SK-N-SH (cell line): Measurements from ENCODE around the gene PLTP. TPM values are rescaled to one million over a fixed set of nuclear protein-coding genes. Genes with fewer than 3 reads are reported as not detected.
"Not testable (repeated sequence)": the region's sequence is repeated elsewhere in the genome, so short reads cannot be mapped to it uniquely, and the experiment has no call there.

Experiments
- CTCF ChIA-PET: fragments of 300-600, 350-600 bp; formaldehyde crosslinking; extraction: SDS; loops from one replicate; lab custom pipeline; 2021; lab: Yijun Ruan, JAX
- POLR2A ChIA-PET: fragments of 350-600 bp; sonication (Branson Sonifier 250); formaldehyde crosslinking; extraction: SDS; loops from one replicate; lab custom pipeline; 2020; ENCODE audit warnings: antibody characterized with exemption, inconsistent platforms; lab: Yijun Ruan, JAX
- DNase-seq: peaks from one replicate; pipeline ENCODE4 v3.0.0; 2012
- H2AFZ ChIP-seq: fragments of 200-600 bp; sonication (generic); 2 replicates; pipeline ENCODE4 v1.8.1; 2016; ENCODE audit warnings: antibody characterized with exemption, mild to moderate bottlenecking, low read depth
- H3F3A ChIP-seq: fragments of 200-600 bp; sonication (generic); replicated peaks from 2 replicates; pipeline ENCODE3; 2016; ENCODE audit warnings: antibody characterized with exemption, mild to moderate bottlenecking; ENCODE audit not compliant: insufficient read depth
- H3K27ac ChIP-seq, 2 experiments: fragments of 200-500 bp in 1 of 2; fragments of 200-600 bp in 1 of 2; sonication (Bioruptor generic) in 1 of 2; sonication (generic), shearing (Covaris generic) in 1 of 2; 2 replicates each; pipeline versions ENCODE4 v1.5.1 to v1.6.1; 2014 to 2016; ENCODE audit warnings: low read depth in 2 of 2, inconsistent platforms in 1 of 2, low read length in 1 of 2, mild to moderate bottlenecking in 1 of 2, mixed read lengths in 1 of 2
- H3K27me3 ChIP-seq: fragments of 200-600 bp; sonication (generic), shearing (Covaris generic); 2 replicates; pipeline ENCODE4 v1.6.1; 2016; ENCODE audit warnings: mixed run types; ENCODE audit not compliant: insufficient read depth
- H3K36me3 ChIP-seq, 2 experiments: fragments of 200-500 bp in 1 of 2; fragments of 200-600 bp in 1 of 2; sonication (Bioruptor generic) in 1 of 2; sonication (generic) in 1 of 2; replicated peaks in 1 of 2; 2 replicates each; pipeline versions ENCODE3 to v1.5.1; 2014 to 2016; ENCODE audit warnings: low read length in 1 of 2, mild to moderate bottlenecking in 1 of 2; ENCODE audit not compliant: insufficient read depth in 2 of 2, control insufficient read depth in 1 of 2
- H3K4me1 ChIP-seq, 2 experiments: fragments of 200-500 bp in 1 of 2; fragments of 200-600 bp in 1 of 2; sonication (Bioruptor generic) in 1 of 2; sonication (generic), shearing (Covaris generic) in 1 of 2; 2 replicates each; pipeline versions ENCODE4 v1.5.1 to v1.6.1; 2014 to 2016; ENCODE audit warnings: low read depth in 1 of 2, low read length in 1 of 2, mixed run types in 1 of 2; ENCODE audit not compliant: insufficient read depth in 2 of 2, control insufficient read depth in 1 of 2
- H3K4me2 ChIP-seq: fragments of 200-600 bp; sonication (generic), shearing (Covaris generic); 2 replicates; pipeline ENCODE4 v1.6.1; 2017; ENCODE audit warnings: mixed run types
- H3K4me3 ChIP-seq, 2 experiments: fragments of 200-500 bp in 1 of 2; fragments of 200-600 bp in 1 of 2; sonication (Bioruptor generic) in 1 of 2; sonication (generic), shearing (Covaris generic) in 1 of 2; 2 replicates each; pipeline versions ENCODE4 v1.5.1 to v1.8.1; 2014 to 2016; ENCODE audit warnings: low read depth in 2 of 2, inconsistent platforms in 1 of 2, low read length in 1 of 2, mild to moderate bottlenecking in 1 of 2, mixed read lengths in 1 of 2, moderate library complexity in 1 of 2
- H3K79me2 ChIP-seq: fragments of 200-600 bp; sonication (generic); 2 replicates; pipeline ENCODE4 v1.8.1; 2017; ENCODE audit warnings: mild to moderate bottlenecking; ENCODE audit not compliant: insufficient read depth
- H3K9ac ChIP-seq: fragments of 200-600 bp; sonication (generic); 2 replicates; pipeline ENCODE4 v1.6.1; 2017; ENCODE audit warnings: mixed run types
- H3K9me2 ChIP-seq: fragments of 200-600 bp; sonication (generic); 2 replicates; pipeline ENCODE4 v1.6.1; 2017; ENCODE audit warnings: mixed run types
- H3K9me3 ChIP-seq: fragments of 200-600 bp; sonication (generic); 2 replicates; pipeline ENCODE4 v1.6.1; 2017; ENCODE audit warnings: mixed run types, mild to moderate bottlenecking, moderate library complexity
- H4K20me1 ChIP-seq: fragments of 200-600 bp; sonication (generic); 2 replicates; pipeline ENCODE4 v1.6.1; 2017; ENCODE audit warnings: mild to moderate bottlenecking, mixed run types; ENCODE audit not compliant: insufficient read depth
- CTCF ChIP-seq: fragments of 200-600 bp; sonication (generic); IDR thresholded peaks from 2 replicates; pipeline ENCODE4 v1.6.1; 2017; ENCODE audit warnings: antibody characterized with exemption, mild to moderate bottlenecking, moderate library complexity
- ELF1 ChIP-seq: IDR thresholded peaks from 2 replicates; pipeline ENCODE4 v1.4.0; 2012
- EP300 ChIP-seq, 2 experiments: IDR thresholded peaks; 2 replicates each; pipeline versions ENCODE4 v1.4.0 to v1.6.1; 2012; ENCODE audit warnings: borderline replicate concordance in 1 of 2, low read depth in 1 of 2, low read length in 1 of 2
- GABPA ChIP-seq: IDR thresholded peaks from 2 replicates; pipeline ENCODE4 v1.4.0; 2012; ENCODE audit warnings: low read depth, mild to moderate bottlenecking
- GATA2 ChIP-seq: sonication (generic); formaldehyde crosslinking; IDR thresholded peaks from 2 replicates; pipeline ENCODE4 v1.5.0; 2020; ENCODE audit warnings: mild to moderate bottlenecking, missing genetic modification reagents
- NFIC ChIP-seq: IDR thresholded peaks from 2 replicates; pipeline ENCODE4 v1.4.0; 2012; ENCODE audit warnings: borderline replicate concordance
- NRF1 ChIP-seq: IDR thresholded peaks from 2 replicates; pipeline ENCODE4 v1.6.1; 2012; ENCODE audit warnings: low read depth, mild to moderate bottlenecking, low read length
- PBX3 ChIP-seq: IDR thresholded peaks from 2 replicates; pipeline ENCODE4; 2012
- POLR2AphosphoS5 ChIP-seq: IDR thresholded peaks from 2 replicates; pipeline ENCODE4 v1.6.1; 2012; ENCODE audit warnings: low read depth, low read length
- TAF1 ChIP-seq: IDR thresholded peaks from 2 replicates; pipeline ENCODE4 v1.6.1; 2012; ENCODE audit warnings: low read depth, mild to moderate bottlenecking, low read length, moderate library complexity, borderline replicate concordance
- TCF12 ChIP-seq: IDR thresholded peaks from 2 replicates; pipeline ENCODE4 v1.4.0; 2012
- TEAD4 ChIP-seq: IDR thresholded peaks from 2 replicates; pipeline ENCODE4 v1.4.0; 2012; ENCODE audit warnings: mild to moderate bottlenecking, borderline replicate concordance; ENCODE audit not compliant: insufficient read depth
- YY1 ChIP-seq: IDR thresholded peaks from 2 replicates; pipeline ENCODE4 v1.4.0; 2012; ENCODE audit warnings: low read depth, mild to moderate bottlenecking
- WGBS: methylation state at CpG from one replicate; pipeline ENCODE4 v1.1.6; 2017; ENCODE audit warnings: low lambda C conversion rate; 5-methylcytosine and 5-hydroxymethylcytosine counted together
- polyA plus RNA-seq, 3 experiments: library from polyadenylated mRNA; depleted of rRNA; stranded (reverse); fragments of >200 nt; gene quantifications; 2 replicates each; pipeline ENCODE4 v1.2.3, GENCODE V29; 2012
- TF ChIP-seq, protein P1 (sequence below): IDR thresholded peaks from 2 replicates; pipeline ENCODE4 v1.4.0; 2012; ENCODE audit warnings: low read depth
- TF ChIP-seq, protein P2 (sequence below): fragments of 150-350 bp; IDR thresholded peaks from 2 replicates; pipeline ENCODE4 v1.6.1; 2017; ENCODE audit warnings: antibody characterized with exemption, low read length, low read depth, borderline replicate concordance

Gene PLTP
- polyA plus RNA-seq, 1 of the 3 experiments (the other 2 are of a cell fraction), result 154 TPM

- no peaks in the 10 kb centered on the region for H3K27me3 ChIP-seq
- TF ChIP-seq TEAD4, result no peak
- no peak overlapping the region for H2AFZ ChIP-seq
- no peaks in the 10 kb centered on the region for H4K20me1 ChIP-seq
- H3K27ac ChIP-seq, result no peak overlapping the region
- peaks cover 0 to 3% of the 10 kb centered on the region in 2 experiments; a peak in 1 of 4 replicates for H3K4me1 ChIP-seq
- DNase-seq, result no peak
- H3K9ac ChIP-seq, result no peak overlapping the region
- no peaks in the 10 kb centered on the region for H3F3A ChIP-seq
- POLR2A ChIA-PET, result no interaction called here
- peaks cover 14% of the 10 kb centered on the region for H3K79me2 ChIP-seq
- no peaks in the 10 kb centered on the region for H3K9me2 ChIP-seq
- no peaks in the 10 kb centered on the region for H3K9me3 ChIP-seq
- no peak overlapping the region for H3K4me2 ChIP-seq
- H3K36me3 ChIP-seq, result peaks cover 3 to 11% of the 10 kb centered on the region in 2 experiments
- no peak overlapping the region for H3K4me3 ChIP-seq
- WGBS, result 82% methylated on average over 10 of the region's 13 CpGs
- CTCF ChIA-PET, result interaction anchor here (0.6 to 1.0 kb wide), 2 partner anchors 12 to 504 kb away, joined by 3 read pairs; no protein-coding TSS in a partner anchor
These were observed 33.7 kb downstream of the PLTP start for GRCh38 chr20:45878076-45878761.

DNA sequence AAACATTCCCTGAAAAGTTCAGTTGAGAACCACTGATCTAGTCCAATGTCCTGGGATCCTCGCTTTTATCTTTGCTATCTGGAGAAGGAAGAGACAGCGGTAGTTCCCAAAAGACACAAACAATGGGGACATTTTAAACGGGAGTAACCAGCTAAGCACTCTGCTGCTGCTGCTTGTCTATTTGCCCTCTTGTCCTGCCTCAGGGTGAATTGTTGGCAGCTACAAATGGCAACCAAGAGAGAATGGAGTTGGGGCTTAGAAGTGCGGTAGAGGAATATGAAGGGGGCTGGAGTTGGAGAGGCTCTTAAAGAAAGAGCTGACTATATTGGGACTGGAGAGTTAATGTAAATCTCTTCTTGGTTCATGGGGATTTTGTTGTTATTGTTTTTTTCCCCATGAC lies 37.4 kb downstream of the PLTP start:
- ChIA-PET CTCF (interaction anchor here (1.3 to 2.2 kb wide), 3 partner anchors 11 to 95 kb away, joined by 3 to 8 read pairs (median 3); partner anchors contain the start of gene NEURL2), POLR2A (interaction anchor here (1.2 kb wide), 1 partner anchor 17 kb away, joined by 3 read pairs; the partner anchor contains the start of gene CTSA)
- no peak for DNase-seq
- H3F3A ChIP-seq, result no peaks in the 10 kb centered on the region
- no peaks in the 10 kb centered on the region for H3K79me2 ChIP-seq
- no peak overlapping the region for H2AFZ ChIP-seq
- H3K9me3 ChIP-seq, result no peaks in the 10 kb centered on the region
- no peaks in the 10 kb centered on the region for H3K27me3 ChIP-seq
- 81% methylated on average over 4 of the region's 4 CpGs for WGBS
- no peaks in the 10 kb centered on the region for H3K4me1 ChIP-seq
- no peaks in the 10 kb centered on the region for H4K20me1 ChIP-seq
- H3K4me2 ChIP-seq, result no peak overlapping the region
- H3K9me2 ChIP-seq, result no peaks in the 10 kb centered on the region
- no peak overlapping the region for H3K9ac ChIP-seq
- peaks cover 0 to 4% of the 10 kb centered on the region in 2 experiments for H3K36me3 ChIP-seq
- H3K27ac ChIP-seq, result no peak overlapping the region
- H3K4me3 ChIP-seq, result no peak overlapping the region
- TF ChIP-seq CTCF (no peak), PBX3 (no peak), EP300 (IDR thresholded peaks at IDR 0.05; ENCODE audit: borderline replicate concordance in 1 of 2, low read depth in 1 of 2, low read length in 1 of 2) (no peak), NRF1 (no peak), TCF12 (no peak), YY1 (no peak), GABPA (no peak), TAF1 (no peak), GATA2 (CRISPR knock-in tag) (no peak), ELF1 (no peak), POLR2AphosphoS5 (no peak), NFIC (no peak)
- TF ChIP-seq, protein P1, sequence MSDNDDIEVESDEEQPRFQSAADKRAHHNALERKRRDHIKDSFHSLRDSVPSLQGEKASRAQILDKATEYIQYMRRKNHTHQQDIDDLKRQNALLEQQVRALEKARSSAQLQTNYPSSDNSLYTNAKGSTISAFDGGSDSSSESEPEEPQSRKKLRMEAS, result no peak
- TF ChIP-seq, protein P2, sequence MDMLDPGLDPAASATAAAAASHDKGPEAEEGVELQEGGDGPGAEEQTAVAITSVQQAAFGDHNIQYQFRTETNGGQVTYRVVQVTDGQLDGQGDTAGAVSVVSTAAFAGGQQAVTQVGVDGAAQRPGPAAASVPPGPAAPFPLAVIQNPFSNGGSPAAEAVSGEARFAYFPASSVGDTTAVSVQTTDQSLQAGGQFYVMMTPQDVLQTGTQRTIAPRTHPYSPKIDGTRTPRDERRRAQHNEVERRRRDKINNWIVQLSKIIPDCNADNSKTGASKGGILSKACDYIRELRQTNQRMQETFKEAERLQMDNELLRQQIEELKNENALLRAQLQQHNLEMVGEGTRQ, result no peak

DNA sequence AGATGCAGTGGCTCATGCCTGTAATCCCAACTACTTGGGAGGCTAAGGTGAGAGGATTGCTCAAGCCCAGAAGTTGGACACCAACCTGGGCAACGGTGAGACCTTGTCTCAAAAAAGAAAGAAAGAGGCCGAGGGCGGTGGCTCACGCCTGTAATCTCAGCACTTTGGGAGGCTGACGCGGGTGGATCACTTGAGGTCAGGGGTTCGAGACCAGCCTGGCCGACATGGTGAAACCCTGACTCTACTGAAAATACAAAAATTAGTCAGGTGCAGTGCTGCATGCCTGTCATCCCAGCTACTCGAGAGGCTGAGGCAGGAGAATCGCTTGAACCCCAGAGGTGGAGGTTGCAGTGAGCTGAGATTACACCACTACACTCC lies 37.9 kb downstream of the PLTP start:
- H3K9me2 ChIP-seq, H4K20me1 ChIP-seq, H2AFZ ChIP-seq, H3K27ac ChIP-seq, H3K4me1 ChIP-seq, H3K36me3 ChIP-seq, H3K4me2 ChIP-seq, H3K79me2 ChIP-seq, H3K27me3 ChIP-seq, H3F3A ChIP-seq, H3K9me3 ChIP-seq, DNase-seq, H3K4me3 ChIP-seq, H3K9ac ChIP-seq, POLR2A ChIA-PET: not testable (repeated sequence)
- CTCF ChIA-PET, result interaction anchor here (0.9 to 2.2 kb wide), 3 partner anchors 12 to 16 kb away, joined by 3 to 8 read pairs (median 3); partner anchors contain the start of genes NEURL2 and SPATA25
- 91% methylated on average over 10 of the region's 10 CpGs for WGBS
